ENCODE data around the gene ZSWIM3.

Gene ZSWIM3

DNA sequence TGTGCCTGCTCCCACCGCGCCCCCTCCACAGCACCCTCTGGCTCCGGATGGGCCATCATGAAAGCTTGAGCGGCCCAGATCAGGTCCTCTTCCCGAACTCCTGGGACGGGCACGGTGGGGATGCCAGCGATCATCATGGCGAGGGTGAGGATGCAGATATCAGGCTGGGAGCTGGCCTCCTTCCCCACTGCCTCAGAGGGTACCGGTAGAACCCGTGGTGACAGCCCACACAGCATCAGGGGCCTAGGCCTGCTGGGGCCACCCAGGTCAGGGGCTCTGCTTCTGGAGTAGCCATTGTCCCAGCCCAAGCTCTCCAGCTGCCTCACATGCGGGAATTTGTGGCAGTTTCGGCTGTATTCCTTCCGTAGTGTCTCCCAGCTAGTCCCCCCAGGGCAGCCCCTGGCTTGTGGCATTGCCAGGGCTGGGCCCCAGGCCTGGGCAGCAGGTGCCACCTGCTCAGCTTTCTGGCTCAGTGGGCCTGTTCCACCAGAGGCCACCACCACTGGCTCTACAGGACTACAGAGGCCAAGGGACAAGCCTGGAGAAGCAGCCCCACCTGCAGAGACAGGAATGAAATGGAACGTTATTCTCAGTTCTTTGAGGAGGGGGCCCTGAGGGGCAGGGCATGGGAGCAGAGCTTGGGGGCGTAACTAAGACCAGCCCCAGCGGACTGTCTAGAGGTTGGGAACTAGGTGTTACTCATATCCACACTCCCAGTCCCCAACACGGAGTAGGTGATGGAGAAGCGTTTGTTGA, 29.4 kb downstream of the ZSWIM3 start:
- Histone ChIP-seq H3K27ac (ENCODE audit: low read depth, low read length) (no peak overlapping the region), H3K27me3 (ENCODE audit: control insufficient read depth in 1 of 2, insufficient read depth in 2 of 2, low read length in 2 of 2) (no peaks in the 10 kb centered on the region), H3K9me3 (ENCODE audit: low read length) (no peaks in the 10 kb centered on the region), H3K36me3 (ENCODE audit: insufficient read depth, low read length) (peaks cover 35% of the 10 kb centered on the region), H3K4me3 (ENCODE audit: low read depth in 1 of 2, low read length in 2 of 2) (no peak overlapping the region), H3K9ac (ENCODE audit: low read length) (no peak overlapping the region), H3K4me1 (ENCODE audit: insufficient read depth, low read length) (peaks cover 13% of the 10 kb centered on the region)

DNA sequence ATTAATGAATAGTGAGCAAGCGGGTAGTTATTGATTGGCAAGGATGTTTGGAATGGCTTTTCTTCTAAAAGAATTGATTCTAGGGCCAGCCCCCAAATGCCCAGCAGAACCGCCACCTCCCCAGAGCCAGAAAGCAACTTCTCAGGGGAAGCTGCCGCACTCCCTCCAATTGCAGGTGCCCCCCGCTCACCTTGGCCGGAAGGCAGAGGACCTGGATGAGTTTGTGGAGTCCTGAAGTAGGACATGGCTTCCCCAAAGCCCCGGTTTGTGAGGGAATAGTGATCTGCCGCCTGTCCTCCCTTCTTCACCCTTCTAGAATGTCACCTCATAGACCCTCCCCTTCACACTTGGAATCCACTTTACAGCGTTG, 29.9 kb downstream of the ZSWIM3 start, which contains the start of gene SPATA25:
Gene SPATA25 (minus strand): TSS at position 277 of the 370 bp plus-strand sequence. CDS start 32 bp downstream, at position 245.
- Histone ChIP-seq H3K9ac (ENCODE audit: low read length) (no peak within 1 kb of the TSS), H3K9me3 (ENCODE audit: low read length) (no peaks in the 10 kb centered on the region), H3K4me3 (ENCODE audit: low read depth in 1 of 2, low read length in 2 of 2) (no peak within 1 kb of the TSS), H3K4me1 (ENCODE audit: insufficient read depth, low read length) (peaks cover 14% of the 10 kb centered on the region), H3K27ac (ENCODE audit: low read depth, low read length) (no peak within 1 kb of the TSS), H3K36me3 (ENCODE audit: insufficient read depth, low read length) (peaks cover 32% of the 10 kb centered on the region), H3K27me3 (ENCODE audit: control insufficient read depth in 1 of 2, insufficient read depth in 2 of 2, low read length in 2 of 2) (no peaks in the 10 kb centered on the region)

- Histone ChIP-seq H3K9ac (ENCODE audit: low read length) (no peak overlapping the region), H3K36me3 (ENCODE audit: insufficient read depth, low read length) (peaks cover 30% of the 10 kb centered on the region), H3K4me3 (ENCODE audit: low read depth in 1 of 2, low read length in 2 of 2) (no peak overlapping the region), H3K4me1 (ENCODE audit: insufficient read depth, low read length) (peaks cover 23% of the 10 kb centered on the region), H3K27ac (ENCODE audit: low read depth, low read length) (no peak overlapping the region), H3K9me3 (ENCODE audit: low read length) (no peaks in the 10 kb centered on the region), H3K27me3 (ENCODE audit: control insufficient read depth in 1 of 2, insufficient read depth in 2 of 2, low read length in 2 of 2) (no peaks in the 10 kb centered on the region)
Observed at GRCh38 chr20:45888681-45889080, 31.3 kb downstream of the ZSWIM3 start.

DNA sequence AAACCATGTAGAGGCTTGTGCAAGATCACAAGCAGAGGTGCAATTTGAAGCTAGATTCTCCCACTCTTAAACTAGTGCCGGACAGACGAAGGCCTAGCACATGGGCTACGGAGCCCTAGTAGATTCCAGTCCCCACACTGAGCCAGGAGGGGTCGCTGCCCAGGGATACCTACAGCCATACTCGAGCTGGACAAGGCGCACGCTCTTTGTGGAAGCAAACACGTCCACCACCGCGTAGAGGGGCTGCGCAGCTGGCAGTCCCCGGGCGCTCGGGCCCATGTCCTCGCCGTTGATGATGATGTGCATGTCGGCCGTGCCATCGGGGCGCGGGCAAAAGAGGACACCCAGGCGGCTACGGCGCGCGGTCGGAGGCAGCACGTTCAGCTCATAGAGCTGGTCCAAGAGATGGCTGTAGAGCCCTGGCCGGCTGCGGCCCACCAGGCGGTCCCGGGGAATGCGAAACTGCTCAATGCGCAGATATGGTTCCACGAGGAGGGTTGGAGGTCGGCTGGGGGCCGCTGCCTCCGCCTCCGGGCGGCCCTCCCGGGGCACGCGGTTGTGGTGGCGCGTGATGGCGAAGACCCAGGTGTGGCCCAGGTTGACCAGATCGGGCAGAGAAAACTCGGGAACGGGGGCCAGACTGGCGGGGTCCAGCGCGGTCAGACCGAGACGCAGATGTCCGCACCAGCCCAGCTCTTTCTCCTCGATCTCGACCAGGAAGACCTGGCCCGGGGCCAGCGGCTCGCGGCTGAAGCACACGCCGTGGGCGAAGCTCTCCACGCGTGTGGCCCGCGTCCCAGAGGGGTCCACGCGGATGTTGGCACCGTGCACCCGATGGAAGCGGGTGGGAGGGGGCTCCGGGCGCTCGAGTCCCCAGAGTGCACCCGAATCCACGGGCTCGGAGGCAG, 32.9 kb downstream of the ZSWIM3 start:
- H3K4me3 ChIP-seq (ENCODE audit: low read depth in 1 of 2, low read length in 2 of 2) = peak overlapping the region; percentile 66 to 90
- no peaks in the 10 kb centered on the region for H3K27me3 ChIP-seq (ENCODE audit: control insufficient read depth in 1 of 2, insufficient read depth in 2 of 2, low read length in 2 of 2)
- H3K4me1 ChIP-seq (ENCODE audit: insufficient read depth, low read length) = peaks cover 23% of the 10 kb centered on the region
- no peaks in the 10 kb centered on the region for H3K9me3 ChIP-seq (ENCODE audit: low read length)
- H3K27ac ChIP-seq (ENCODE audit: low read depth, low read length) = peak overlapping the region; percentile 99
- peak overlapping the region; percentile 68 for H3K9ac ChIP-seq (ENCODE audit: low read length)
- H3K36me3 ChIP-seq (ENCODE audit: insufficient read depth, low read length) = peaks cover 38% of the 10 kb centered on the region

- Histone ChIP-seq H3K9me3 (ENCODE audit: low read length) (no peaks in the 10 kb centered on the region), H3K27me3 (ENCODE audit: control insufficient read depth in 1 of 2, insufficient read depth in 2 of 2, low read length in 2 of 2) (no peaks in the 10 kb centered on the region), H3K4me3 (ENCODE audit: low read depth in 1 of 2, low read length in 2 of 2) (peak within 1 kb of the TSS; percentile 66 to 90), H3K4me1 (ENCODE audit: insufficient read depth, low read length) (peaks cover 23% of the 10 kb centered on the region), H3K36me3 (ENCODE audit: insufficient read depth, low read length) (peaks cover 38% of the 10 kb centered on the region), H3K9ac (ENCODE audit: low read length) (peak within 1 kb of the TSS; percentile 68), H3K27ac (ENCODE audit: low read depth, low read length) (peak within 1 kb of the TSS; percentile 99)
Observed at GRCh38 chr20:45890985-45891983, 33.9 kb downstream of the ZSWIM3 start, which contains the start of the genes CTSA and NEURL2. Gene CTSA, plus strand, starts transcription at chr20:45891335. Its CDS starts 234 bp downstream, at chr20:45891569. Gene NEURL2, minus strand, starts transcription at chr20:45891208. Its CDS starts 217 bp downstream, at chr20:45890991.

DNA sequence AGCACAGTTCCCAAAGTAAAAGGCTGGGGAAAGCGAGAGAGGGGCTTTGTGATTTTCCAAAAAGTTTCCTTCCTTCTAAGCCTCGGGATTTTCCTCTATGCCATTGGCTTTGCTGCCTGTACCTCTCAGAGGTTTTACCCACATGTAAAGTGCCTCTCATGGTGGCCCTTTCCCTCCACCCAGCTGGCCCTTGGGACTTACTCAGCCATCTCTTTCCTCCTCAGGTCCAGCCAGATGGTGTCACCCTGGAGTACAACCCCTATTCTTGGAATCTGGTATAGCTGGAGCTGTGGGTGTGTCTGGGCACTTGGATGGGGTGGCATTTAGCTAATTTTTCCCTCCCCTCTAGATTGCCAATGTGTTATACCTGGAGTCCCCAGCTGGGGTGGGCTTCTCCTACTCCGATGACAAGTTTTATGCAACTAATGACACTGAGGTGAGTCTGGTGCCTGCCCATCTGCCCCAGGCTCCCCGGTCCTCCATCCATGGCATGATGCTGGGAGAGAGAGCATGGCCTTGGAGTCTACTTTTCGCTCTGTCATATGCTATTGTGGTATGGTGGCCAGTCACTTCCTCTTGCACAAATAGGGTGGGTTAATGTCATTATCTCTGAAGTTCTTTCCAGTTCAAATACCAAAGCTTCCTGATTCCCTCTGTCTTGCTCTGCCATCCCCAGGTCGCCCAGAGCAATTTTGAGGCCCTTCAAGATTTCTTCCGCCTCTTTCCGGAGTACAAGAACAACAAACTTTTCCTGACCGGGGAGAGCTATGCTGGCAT, 34.8 kb downstream of the ZSWIM3 start:
- Histone ChIP-seq H3K4me3 (ENCODE audit: low read depth in 1 of 2, low read length in 2 of 2) (peak overlapping the region; percentile 66 to 90), H3K4me1 (ENCODE audit: insufficient read depth, low read length) (peaks cover 23% of the 10 kb centered on the region), H3K9ac (ENCODE audit: low read length) (peak overlapping the region; percentile 0), H3K36me3 (ENCODE audit: insufficient read depth, low read length) (peaks cover 37% of the 10 kb centered on the region), H3K27me3 (ENCODE audit: control insufficient read depth in 1 of 2, insufficient read depth in 2 of 2, low read length in 2 of 2) (no peaks in the 10 kb centered on the region), H3K27ac (ENCODE audit: low read depth, low read length) (peak overlapping the region; percentile 99), H3K9me3 (ENCODE audit: low read length) (no peaks in the 10 kb centered on the region)

DNA sequence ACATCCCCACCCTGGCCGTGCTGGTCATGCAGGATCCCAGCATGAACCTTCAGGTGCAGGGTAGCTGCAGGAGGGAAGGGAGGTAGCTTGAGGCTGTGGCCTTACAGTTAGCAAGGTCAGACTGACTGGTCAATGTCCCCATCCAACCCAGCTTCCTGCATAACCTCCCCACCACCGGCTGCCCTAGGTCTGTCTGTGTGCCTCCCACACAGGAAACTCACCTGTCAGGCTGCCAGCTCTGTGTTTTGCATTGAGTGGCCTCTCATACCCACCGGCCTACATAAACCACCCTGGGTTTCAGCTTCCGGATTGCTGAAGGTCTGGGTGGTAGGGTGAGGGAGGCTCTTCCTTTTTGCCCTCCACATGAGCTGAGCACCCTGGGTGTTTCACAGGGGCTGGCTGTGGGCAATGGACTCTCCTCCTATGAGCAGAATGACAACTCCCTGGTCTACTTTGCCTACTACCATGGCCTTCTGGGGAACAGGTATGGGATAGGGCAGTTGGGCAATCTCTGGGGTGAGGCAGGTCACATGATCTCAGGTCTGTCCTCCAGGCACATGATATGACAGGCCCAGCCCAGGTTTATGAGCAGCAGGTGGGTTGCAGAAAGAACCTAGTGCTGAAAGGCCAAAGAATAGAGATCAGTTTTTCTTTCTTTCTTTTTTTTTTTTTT, 35.5 kb downstream of the ZSWIM3 start:
- peaks cover 44% of the 10 kb centered on the region for H3K36me3 ChIP-seq (ENCODE audit: insufficient read depth, low read length)
- H3K4me3 ChIP-seq (ENCODE audit: low read depth in 1 of 2, low read length in 2 of 2) = no peak overlapping the region
- H3K27me3 ChIP-seq (ENCODE audit: control insufficient read depth in 1 of 2, insufficient read depth in 2 of 2, low read length in 2 of 2) = no peaks in the 10 kb centered on the region
- H3K27ac ChIP-seq (ENCODE audit: low read depth, low read length) = no peak overlapping the region
- H3K9me3 ChIP-seq (ENCODE audit: low read length) = no peaks in the 10 kb centered on the region
- no peak overlapping the region for H3K9ac ChIP-seq (ENCODE audit: low read length)
- peaks cover 23% of the 10 kb centered on the region for H3K4me1 ChIP-seq (ENCODE audit: insufficient read depth, low read length)

- Histone ChIP-seq H3K4me1 (ENCODE audit: insufficient read depth, low read length) (peaks cover 23% of the 10 kb centered on the region), H3K9ac (ENCODE audit: low read length) (no peak overlapping the region), H3K27me3 (ENCODE audit: control insufficient read depth in 1 of 2, insufficient read depth in 2 of 2, low read length in 2 of 2) (no peaks in the 10 kb centered on the region), H3K4me3 (ENCODE audit: low read depth in 1 of 2, low read length in 2 of 2) (no peak overlapping the region), H3K9me3 (ENCODE audit: low read length) (no peaks in the 10 kb centered on the region), H3K36me3 (ENCODE audit: insufficient read depth, low read length) (peaks cover 45% of the 10 kb centered on the region), H3K27ac (ENCODE audit: low read depth, low read length) (no peak overlapping the region)
Observed at GRCh38 chr20:45893831-45894230, 36.4 kb downstream of the ZSWIM3 start.

DNA sequence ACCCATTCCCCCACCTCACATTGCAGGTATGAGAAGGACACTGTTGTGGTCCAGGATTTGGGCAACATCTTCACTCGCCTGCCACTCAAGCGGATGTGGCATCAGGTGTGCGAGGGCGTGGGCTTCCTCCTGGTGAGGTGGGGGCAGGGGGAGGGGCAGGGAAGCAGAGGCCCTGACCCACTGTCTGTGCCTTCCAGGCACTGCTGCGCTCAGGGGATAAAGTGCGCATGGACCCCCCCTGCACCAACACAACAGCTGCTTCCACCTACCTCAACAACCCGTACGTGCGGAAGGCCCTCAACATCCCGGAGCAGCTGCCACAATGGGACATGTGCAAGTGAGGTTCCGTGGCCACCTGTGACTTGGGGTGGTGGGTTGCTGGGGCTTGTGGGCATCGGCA, 37.4 kb downstream of the ZSWIM3 start:
- peaks cover 49% of the 10 kb centered on the region for H3K36me3 ChIP-seq (ENCODE audit: insufficient read depth, low read length)
- H3K27me3 ChIP-seq (ENCODE audit: control insufficient read depth in 1 of 2, insufficient read depth in 2 of 2, low read length in 2 of 2) = no peaks in the 10 kb centered on the region
- no peak overlapping the region for H3K9ac ChIP-seq (ENCODE audit: low read length)
- no peak overlapping the region for H3K27ac ChIP-seq (ENCODE audit: low read depth, low read length)
- H3K4me3 ChIP-seq (ENCODE audit: low read depth in 1 of 2, low read length in 2 of 2) = no peak overlapping the region
- peaks cover 20% of the 10 kb centered on the region for H3K4me1 ChIP-seq (ENCODE audit: insufficient read depth, low read length)
- no peaks in the 10 kb centered on the region for H3K9me3 ChIP-seq (ENCODE audit: low read length)
